AG04449 (cell line): ENCODE data around the gene HMCN2.

Experiments used
- CTCF ChIA-PET: fragments of 350-600 bp; formaldehyde crosslinking; extraction: SDS; loops from one replicate; lab custom pipeline; 2021; ENCODE audit warnings: antibody characterized with exemption; lab: Yijun Ruan, JAX
- POLR2A ChIA-PET: fragments of 400-600, 350-600 bp; formaldehyde crosslinking; extraction: SDS; loops from one replicate; lab custom pipeline; 2020; ENCODE audit warnings: antibody characterized with exemption, inconsistent platforms; lab: Yijun Ruan, JAX
- DNase-seq: peaks from one replicate; pipeline ENCODE4 v3.0.0-alpha.2; 2010; ENCODE audit warnings: low read depth, low spot score
- H3K4me3 ChIP-seq: 2 replicates; pipeline ENCODE4 v1.5.1; 2011; ENCODE audit warnings: low read depth, mild to moderate bottlenecking, control low read depth, low read length
- TF ChIP-seq, protein P1 (sequence below): IDR thresholded peaks from one replicate; pipeline ENCODE4 v1.5.1; 2011; ENCODE audit warnings: mild to moderate bottlenecking, moderate library complexity, low read length, control low read depth, inconsistent platforms; ENCODE audit not compliant: insufficient read depth; ENCODE audit errors: missing control alignments

Gene HMCN2

DNA sequence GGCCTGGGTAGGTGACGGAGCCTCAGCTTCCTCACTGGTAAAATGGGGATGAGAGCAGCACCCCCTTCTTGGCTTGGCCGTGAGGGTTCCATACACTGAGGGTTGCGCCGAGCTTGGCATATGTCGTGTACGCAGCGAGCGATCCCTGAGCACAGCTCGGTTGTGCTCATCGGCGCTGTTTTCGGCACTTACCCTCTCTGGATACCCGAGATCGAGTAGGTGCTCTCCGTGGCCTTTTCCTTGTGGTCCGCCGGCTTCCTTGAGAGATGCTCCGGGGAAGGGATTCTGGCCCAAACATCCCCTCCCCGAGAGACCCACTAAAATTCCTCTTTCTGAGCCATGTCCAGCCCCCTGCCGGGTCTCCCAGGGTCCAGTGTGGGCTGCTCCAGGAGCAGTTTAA is 40.0 kb upstream of the HMCN2 start:
- TF ChIP-seq, protein P1, sequence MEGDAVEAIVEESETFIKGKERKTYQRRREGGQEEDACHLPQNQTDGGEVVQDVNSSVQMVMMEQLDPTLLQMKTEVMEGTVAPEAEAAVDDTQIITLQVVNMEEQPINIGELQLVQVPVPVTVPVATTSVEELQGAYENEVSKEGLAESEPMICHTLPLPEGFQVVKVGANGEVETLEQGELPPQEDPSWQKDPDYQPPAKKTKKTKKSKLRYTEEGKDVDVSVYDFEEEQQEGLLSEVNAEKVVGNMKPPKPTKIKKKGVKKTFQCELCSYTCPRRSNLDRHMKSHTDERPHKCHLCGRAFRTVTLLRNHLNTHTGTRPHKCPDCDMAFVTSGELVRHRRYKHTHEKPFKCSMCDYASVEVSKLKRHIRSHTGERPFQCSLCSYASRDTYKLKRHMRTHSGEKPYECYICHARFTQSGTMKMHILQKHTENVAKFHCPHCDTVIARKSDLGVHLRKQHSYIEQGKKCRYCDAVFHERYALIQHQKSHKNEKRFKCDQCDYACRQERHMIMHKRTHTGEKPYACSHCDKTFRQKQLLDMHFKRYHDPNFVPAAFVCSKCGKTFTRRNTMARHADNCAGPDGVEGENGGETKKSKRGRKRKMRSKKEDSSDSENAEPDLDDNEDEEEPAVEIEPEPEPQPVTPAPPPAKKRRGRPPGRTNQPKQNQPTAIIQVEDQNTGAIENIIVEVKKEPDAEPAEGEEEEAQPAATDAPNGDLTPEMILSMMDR, result no peak
- no peak overlapping the region for H3K4me3 ChIP-seq
- POLR2A ChIA-PET, result no interaction called here
- DNase-seq, result no peak
- CTCF ChIA-PET, result interaction anchor here (1.0 to 3.2 kb wide), 2 partner anchors 10 to 119 kb away, joined by 7 to 24 read pairs; no protein-coding TSS in a partner anchor

DNA sequence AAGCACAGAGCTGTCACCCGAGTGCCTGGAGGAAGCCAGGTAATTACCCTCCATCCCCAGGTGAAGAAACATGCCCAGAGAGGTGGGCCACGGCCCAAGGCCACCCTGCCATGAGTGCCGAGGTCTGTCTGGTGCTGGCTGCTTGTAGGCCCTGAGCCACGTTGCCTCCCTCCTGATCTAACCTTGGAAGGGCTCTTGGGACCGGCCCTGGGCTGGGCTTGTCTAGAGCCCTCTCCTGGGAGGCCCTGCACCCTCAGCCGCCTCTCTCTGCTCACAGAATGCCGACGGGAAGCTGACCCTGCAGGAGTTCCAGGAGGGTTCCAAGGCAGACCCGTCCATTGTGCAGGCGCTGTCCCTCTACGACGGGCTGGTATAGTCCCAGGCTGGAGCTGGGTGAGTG is 39.4 kb upstream of the HMCN2 start:
- CTCF ChIA-PET, result interaction anchor here (1.5 to 5.1 kb wide), 4 partner anchors 10 to 120 kb away, joined by 3 to 28 read pairs (median 22); no protein-coding TSS in a partner anchor
- DNase-seq, result no peak

DNA sequence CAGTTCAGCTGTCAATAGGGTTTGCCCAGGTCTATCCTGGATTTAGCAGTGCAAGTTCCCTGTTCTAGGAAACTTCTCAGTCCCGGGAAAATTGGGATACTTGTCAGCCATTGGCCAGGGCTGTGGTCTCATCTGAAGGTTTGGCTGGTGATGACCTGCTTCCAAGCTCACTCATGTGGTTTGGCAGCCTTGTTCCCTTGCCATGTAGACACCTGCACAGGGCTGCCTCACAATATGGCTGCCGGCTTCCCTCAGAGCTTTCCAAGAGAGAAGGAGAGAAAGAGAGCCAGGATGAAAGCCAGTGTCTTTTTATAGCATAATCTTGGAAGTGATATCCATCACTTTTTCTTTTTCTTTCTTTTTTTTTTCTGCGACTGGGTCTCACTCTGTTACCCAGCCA is 37.7 kb upstream of the HMCN2 start:
- TF ChIP-seq, protein P1, result no peak
- ChIA-PET POLR2A (no interaction called here), CTCF (interaction anchor here (1.2 to 5.1 kb wide), 4 partner anchors 8 to 121 kb away, joined by 4 to 28 read pairs (median 22); no protein-coding TSS in a partner anchor)
- no peak overlapping the region for H3K4me3 ChIP-seq
- no peak for DNase-seq

More for the DNA sequence above, 39.4 kb upstream of the HMCN2 start:
- POLR2A ChIA-PET, result no interaction called here
- H3K4me3 ChIP-seq, result no peak overlapping the region
- TF ChIP-seq, protein P1, result no peak

DNA sequence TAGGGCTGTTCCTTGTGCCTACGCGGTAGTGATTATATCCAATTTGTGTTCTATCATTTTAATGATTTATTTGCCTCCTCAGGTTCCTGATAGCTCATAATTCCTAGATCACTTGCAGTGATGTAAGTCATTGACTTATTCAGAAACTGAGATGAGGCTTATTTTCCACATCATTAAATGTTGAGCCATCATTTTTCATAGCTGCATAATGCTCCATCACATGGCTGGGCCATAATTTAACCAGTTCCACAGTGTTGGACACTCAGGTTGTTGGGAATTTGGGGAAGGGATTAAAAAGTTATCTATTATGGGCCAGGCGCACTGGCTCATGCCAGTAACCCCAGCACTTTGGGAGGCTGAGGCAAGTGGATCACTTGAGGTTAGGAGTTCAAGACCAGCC is 35.8 kb upstream of the HMCN2 start:
- DNase-seq, result no peak
- POLR2A ChIA-PET, result no interaction called here
- TF ChIP-seq, protein P1, result no peak
- no peak overlapping the region for H3K4me3 ChIP-seq
- CTCF ChIA-PET, result interaction anchor here (0.6 to 5.1 kb wide), 8 partner anchors 9 to 345 kb away, joined by 3 to 28 read pairs (median 5); no protein-coding TSS in a partner anchor

DNA sequence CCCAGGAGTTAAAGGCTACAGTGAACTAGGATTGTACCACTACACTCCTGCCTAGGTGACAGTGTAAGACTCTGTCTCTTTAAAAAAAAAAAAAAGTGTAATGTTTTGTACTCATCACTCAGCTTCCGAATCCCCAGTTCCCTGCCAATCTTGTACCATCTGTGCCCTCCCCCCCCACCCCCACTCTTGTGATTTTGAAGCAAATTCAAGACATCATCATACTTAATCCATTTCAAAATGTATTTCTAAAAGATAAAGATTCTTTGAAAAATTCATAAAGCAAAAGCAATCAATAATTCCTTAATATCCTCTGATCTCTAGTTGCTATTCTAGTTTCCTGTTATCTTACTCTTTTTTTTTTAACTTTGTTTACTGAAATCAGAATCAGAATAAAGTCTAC is 34.9 kb upstream of the HMCN2 start:
- TF ChIP-seq, protein P1, result no peak
- POLR2A ChIA-PET, result no interaction called here
- CTCF ChIA-PET, result interaction anchor here (1.6 to 5.1 kb wide), 3 partner anchors 10 to 123 kb away, joined by 5 to 28 read pairs (median 19); no protein-coding TSS in a partner anchor
- DNase-seq, result no peak
- H3K4me3 ChIP-seq, result no peak overlapping the region

DNA sequence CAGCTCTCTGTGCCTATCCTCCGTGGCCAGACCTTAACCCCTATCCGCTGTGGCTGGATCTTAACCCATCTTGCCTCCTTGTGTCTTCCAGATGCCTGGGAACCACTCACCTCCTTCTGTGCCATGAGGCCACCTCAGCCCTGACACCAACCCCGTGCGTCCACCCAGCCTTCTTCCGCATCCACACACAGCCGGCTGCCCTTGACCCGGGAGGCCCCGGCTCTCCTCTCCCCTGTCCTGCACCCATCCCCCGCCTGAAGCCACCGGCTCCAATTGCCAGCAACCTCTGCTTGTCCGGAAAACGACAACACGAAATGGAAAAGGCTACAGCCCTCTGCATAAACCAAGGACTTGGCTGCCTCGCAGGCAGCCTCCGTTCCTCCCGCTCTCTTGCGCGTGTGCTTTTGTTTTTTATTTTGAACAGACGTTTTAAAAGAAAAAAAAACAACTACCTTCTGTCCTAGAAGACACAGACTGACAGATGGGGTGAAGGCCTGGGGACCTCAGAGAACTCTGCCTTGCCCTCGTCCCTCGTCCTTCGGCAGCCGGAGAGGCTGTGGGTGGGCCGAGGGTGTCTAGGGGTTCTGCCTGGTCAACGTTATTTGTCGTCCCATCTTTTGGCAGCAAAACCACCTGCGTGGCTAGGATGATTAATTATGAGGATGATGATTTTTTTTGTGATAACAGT is 32.5 kb upstream of the HMCN2 start:
- H3K4me3 ChIP-seq, result no peak overlapping the region
- TF ChIP-seq, protein P1, result no peak
- ChIA-PET CTCF (interaction anchor here (0.5 to 3.9 kb wide), 3 partner anchors 60 to 132 kb away, joined by 3 to 19 read pairs (median 3); no protein-coding TSS in a partner anchor), POLR2A (no interaction called here)
- no peak for DNase-seq
